NK-92 (cell line): ENCODE measurements around the gene FOXK1.
"Not testable (repeated sequence)": the region's sequence is repeated elsewhere in the genome, so short reads cannot be mapped to it uniquely, and the experiment has no call there.

Experiments
- DNase-seq: peaks from one replicate; lab custom pipeline; 2025; ENCODE audit not compliant: unreplicated experiment; lab: John Stamatoyannopoulos, UW

The FOXK1 gene

DNA sequence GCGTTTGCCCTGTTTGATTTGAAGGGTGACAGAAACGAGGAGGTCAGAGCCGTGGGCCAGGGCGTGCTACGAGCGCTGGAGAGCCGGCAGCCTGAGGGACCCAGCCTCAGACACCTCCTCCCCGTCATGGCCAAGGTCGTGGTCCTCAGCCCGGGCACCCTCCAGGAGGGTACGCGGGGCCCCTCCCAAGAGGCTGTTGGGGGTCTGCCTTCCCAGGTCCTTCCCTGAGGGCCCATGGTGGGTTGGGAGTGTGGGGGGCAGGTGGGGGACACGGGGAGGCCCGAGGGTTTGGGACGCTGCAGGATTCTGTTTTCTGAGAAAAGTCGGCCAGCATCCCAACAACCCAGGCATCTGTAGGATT lies 101.2 kb downstream of the FOXK1 start:
- no peak for DNase-seq

DNA sequence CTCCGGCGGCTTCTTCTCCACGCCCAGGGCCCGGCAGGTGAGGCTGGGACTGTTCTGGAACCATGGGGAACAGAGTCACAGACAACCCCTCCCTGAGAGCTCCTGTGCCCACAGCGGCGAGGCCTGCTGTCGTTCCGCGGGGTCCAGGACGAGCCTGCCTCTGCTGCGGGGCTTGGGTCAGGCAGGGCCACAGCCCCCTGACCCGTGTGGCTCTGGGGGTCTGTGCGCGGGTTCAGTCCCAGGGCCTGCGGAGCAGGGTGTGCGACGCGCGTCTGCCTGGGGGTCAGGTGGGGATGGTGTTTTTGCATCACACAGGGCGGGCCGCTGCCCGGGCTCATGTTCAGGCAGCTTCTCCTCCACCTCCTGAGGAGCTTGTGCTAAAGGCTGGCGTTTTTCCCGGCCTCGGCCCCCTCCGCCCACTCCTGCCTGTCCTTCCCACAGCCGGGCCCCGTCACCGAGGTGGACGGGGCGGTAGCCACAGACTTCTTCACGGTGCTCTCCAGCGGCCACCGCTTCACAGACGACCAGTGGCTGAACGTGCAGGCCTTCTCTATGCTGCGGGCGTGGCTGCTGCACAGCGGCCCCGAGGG lies 101.8 kb downstream of the FOXK1 start:
- DNase-seq: no peak

- DNase-seq: no peak
Measured at GRCh38 chr7:4784799-4785198, 102.7 kb downstream of the FOXK1 start.

- DNase-seq: no peak
Measured at GRCh38 chr7:4785371-4785770, 103.3 kb downstream of the FOXK1 start.

- no peak for DNase-seq
Measured at GRCh38 chr7:4786015-4786414, 103.9 kb downstream of the FOXK1 start.

DNA sequence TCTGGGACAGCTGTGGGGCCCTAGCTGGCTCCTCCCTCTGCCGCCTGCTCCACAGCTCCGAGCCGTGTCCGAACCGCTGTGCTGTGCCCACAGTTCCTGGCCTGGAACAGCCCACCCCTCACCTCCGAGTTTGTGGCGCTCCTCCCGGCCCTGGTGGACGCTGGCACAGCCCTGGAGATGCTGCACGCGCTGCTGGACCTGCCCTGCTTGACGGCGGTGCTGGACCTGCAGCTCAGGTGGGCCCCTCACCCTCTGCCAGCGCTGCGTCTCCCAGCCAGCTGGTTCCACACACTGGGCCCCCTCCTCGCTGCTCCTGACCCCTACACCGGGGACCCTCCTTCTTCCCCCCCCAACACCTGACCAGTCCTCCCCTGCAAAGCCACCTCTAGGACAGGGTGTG lies 105.4 kb downstream of the FOXK1 start:
- no peak for DNase-seq

DNA sequence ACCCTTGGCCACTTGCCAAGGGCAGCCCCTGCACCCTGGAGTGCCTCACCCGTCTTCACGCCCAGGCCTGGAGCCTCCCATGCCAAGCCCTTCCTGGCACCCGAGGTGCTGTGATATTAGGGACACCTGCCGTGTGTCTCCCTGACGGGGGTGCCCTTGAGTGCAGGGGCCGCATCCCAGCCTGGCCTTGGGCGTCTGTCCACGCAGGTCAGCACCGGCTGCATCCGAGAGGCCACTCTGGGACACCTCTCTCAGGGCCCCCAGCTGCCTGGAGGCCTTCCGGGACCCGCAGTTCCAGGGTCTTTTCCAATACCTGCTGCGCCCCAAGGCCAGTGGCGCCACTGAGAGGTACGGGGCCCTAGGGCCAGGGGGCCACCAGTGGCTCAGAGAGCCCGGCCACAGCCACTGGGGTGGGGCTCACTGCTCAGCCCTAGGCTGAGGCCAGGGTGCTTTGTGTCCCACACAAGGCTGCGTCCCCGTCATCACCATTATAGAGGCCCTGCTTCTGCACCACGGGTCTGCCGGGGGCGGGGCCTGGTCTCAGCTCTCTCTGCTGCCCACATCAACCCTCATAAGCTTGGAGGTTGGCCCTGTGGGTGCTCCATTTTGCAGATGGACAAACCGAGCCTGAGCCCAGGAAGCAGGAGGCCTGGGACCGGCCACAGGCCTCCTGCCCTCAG lies 106.0 kb downstream of the FOXK1 start:
- no peak for DNase-seq

DNA sequence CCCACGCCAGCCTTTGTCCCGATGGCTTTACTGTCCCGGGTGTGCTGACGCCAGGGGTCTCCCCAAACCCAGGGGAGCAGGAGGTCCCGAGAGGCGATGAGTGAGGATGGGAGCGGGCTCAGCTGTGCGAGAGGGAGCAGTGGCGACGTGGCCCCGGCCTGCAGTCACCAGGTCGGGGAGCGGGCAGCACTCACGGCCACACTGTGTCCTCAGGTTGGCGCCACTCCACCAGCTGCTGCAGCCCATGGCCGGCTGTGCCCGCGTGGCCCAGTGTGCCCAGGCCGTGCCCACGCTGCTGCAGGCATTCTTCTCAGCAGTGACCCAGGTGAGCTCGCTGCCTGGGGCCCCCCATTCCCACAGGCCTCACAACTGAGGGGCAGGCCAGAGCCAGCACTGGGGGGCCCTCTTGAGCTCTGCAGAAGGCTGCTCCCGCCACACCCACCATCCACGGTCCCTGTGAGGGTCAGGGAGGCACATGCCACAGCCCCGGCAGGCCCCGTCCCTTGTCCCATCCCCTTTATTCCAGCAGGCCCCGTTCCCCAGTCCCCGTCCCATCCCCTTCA lies 106.6 kb downstream of the FOXK1 start:
- no peak for DNase-seq

DNA sequence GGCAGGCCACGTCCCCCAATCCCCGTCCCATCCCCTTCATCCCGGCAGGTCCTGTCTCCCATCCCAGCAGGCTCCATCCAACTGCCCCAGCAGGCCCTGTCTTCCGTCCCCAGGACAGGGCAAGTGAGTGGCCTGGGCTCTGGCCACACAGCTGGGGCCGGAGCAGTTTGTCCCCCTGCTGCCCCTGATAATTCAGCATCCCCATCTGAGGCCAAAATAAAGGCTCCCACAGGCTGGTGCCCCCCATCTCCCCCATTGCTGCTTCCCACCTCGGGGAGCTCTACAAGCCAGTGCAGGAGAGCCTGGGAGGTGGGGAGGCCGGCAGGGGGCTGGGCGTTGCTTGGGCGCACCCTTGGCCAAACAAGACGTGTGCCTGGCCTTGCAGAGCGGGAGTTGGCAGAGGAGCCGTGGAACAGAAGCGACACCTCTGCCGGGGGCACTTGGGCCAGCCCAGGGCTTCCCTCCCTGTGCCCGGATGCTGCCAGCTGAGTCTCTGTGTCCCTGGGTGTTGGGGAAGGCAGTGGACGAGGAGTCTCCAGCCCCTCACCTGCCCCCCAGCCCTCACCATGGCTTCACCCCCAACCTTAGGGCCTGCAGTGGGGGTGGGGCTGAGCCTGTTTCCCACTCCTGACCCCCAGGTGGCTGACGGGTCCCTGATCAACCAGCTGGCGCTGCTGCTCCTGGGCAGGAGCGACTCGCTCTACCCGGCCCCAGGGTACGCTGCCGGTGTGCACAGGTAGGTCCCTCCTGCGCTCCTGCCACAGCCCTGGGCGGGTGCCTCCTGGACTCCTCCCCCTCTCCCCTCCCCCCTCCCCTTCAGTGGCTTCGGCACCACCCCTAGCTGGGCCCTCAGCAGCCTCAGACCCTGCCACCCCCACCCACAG lies 107.3 kb downstream of the FOXK1 start:
- no peak for DNase-seq

DNA sequence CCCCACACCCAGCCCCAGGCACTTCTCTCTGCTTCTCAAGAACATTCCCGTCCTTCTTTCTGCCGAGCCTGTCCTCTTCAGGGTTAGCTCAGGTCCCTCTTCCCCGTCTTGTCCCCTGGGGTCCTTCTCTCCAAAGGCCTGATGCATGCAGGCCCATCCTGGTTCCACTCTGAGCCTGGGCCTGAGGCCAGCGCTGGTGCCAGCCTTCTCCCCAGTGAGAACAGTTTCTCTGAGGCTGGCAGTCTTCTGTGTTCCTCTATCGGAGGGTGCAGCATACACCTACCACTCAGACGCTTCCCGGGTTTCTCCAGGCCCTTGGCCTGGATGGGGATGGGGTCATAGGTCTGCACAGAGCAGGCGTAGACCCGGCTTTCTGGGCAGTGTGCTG lies 108.0 kb downstream of the FOXK1 start:
- no peak for DNase-seq

DNA sequence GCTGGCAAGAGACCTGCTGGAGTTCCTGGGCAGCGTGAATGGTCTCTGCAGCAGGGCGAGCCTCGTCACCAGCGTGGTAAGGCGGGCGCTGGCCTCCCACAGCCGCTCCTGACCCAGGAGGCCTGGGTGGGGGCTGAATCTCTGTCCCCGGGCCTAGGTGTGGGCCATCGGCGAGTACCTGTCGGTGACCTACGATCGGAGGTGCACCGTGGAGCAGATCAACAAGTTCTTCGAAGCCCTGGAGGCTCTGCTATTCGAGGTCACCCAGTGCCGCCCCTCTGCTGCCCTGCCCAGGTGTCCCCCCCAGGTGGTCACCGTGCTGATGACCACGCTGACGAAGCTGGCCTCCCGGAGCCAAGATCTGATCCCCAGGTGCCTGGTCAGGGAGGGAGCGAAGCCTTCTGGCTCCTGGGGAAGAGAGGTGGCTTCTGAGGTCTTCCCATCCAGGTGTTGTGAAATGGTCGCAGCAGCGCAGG lies 108.5 kb downstream of the FOXK1 start:
- DNase-seq: no peak

GRCh38 chr7:4791101-4791737 lies 109.1 kb downstream of the FOXK1 start:
- no peak for DNase-seq

DNA sequence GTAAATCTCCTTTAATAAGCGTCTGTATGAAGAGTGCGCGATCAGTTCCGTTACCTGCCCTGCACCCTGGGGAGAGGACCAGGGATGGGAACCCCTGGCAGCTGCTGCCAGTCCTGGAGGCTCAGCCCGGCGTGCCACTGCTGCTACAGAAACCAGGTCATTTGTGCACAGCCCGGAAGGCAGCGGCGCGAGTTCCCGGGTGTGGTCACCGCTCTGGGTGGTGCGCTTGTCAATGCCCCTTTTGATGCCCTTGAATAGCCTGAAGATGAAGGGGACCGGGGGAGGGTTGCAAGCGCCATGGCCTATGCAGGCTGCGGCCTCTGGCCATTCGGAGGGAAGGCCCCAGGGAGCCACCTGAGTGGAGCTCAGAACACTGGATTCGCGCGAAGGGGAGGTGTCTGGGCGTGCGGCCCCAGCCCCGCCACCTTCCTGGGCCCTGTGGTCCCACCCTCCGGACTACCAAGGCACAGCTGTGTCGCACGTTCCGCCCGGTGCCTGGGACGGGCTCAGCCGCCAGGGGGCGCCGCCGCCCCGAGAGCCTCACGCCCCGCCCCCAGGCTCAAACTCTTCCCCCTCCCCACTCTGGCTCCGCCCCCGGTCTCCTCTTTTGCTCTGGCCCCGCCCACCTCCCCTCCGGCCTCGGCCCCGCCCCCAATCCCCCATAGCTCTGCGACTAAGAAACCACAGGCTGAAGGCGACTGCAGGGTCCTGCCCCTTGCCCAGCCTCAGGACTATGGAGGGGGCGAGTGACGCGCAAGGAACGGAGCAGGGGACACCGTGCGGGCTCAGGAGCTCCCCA lies 109.8 kb downstream of the FOXK1 start:
- no peak for DNase-seq

GRCh38 chr7:4792537-4793126 lies 110.5 kb downstream of the FOXK1 start:
- no peak for DNase-seq

DNA sequence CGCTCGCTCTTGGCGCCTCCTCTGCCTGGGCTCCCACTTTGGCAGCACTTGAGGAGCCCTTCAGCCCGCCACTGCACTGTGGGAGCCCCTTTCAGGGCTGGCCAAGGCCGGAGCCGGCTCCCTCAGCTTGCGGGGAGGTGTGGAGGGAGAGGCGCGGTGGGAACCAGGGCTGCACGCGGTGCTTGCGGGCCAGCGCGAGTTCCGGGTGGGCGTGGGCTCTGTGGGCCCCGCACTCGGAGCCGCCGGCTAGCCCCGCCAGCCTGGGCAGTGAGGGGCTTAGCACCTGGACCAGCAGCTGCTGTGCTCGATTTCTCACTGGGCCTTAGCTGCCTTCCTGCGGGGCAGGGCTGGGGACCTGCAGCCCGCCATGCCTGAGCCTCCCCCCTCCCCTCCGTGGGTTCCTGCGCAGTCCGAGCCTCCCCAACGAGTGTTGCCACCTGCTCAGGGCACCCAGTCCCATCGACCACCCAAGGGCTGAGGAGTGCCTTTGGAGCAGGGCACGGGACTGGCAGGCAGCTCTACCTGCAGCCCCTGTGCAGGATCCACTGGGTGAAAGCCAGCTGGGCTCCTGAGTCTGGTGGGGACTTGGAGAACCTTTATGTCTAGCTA lies 111.4 kb downstream of the FOXK1 start:
- not testable (repeated sequence) for DNase-seq

GRCh38 chr7:4794171-4794570 lies 112.1 kb downstream of the FOXK1 start:
- DNase-seq: not testable (repeated sequence)

DNA sequence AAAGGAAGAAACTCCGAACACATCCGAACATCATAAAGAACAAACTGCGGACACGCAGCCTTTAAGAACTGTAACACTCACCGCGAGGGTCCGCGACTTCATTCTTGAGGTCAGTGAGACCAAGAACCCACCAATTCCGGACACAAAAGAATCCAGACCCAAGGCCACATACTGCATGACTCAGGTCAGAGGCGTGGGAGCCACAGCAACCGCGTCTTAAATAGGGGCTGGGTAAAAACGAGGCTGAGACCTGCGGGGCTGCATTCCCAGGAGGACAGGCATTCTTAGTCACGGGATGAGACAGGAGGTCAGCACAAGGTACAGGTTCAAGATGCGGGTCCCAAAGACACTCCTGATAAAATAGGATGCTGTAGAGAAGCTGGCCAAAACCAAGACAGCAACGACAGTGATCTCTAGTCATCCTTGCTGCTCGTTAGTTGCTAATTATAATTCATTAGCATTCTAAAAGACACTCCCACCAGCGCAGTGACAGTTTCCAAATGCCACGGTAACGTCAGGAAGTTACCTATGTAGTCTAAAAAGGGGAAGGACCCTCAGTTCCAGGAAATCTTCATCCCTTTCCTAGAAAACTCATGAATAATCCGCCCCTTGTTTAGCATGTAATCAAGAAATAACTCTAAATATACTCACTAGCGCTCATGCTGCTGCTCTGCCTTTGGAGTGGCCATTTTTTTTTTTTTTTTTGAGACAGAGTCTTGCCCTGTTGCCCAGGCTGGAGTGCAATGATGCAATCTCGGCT lies 112.7 kb downstream of the FOXK1 start:
- DNase-seq: no peak

- DNase-seq: no peak
Measured at GRCh38 chr7:4796453-4796852, 114.4 kb downstream of the FOXK1 start.
